Measurements from ENCODE around the gene CALHM1.
"Not testable (repeated sequence)": the region's sequence is repeated elsewhere in the genome, so short reads cannot be mapped to it uniquely, and the experiment has no call there.

Gene CALHM1

GRCh38 chr10:103431902-103432301 lies 26.8 kb downstream of the CALHM1 start:
- no peak for DNase-seq

DNA sequence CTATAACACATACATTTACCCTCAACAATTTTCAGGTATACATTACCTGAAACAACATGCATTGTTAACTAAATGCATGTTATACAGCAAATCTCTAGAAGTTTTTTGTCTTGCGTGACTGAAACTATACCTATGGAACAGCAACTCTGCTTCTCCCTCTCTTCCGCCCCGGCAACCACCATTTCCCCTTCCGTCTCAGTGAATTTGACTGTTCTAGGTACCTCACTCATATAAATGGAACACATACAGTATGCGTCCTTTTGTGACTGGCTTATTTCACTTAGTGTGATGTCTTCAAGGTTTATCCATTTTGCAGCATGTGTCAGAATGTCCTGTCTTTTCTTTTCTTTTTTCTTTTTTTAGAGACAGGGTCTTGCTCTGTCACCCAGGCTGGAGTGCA lies 29.1 kb downstream of the CALHM1 start:
- no peak for DNase-seq

GRCh38 chr10:103428989-103429643 lies 29.6 kb downstream of the CALHM1 start:
- no peak for DNase-seq

- DNase-seq: no peak
Measured at GRCh38 chr10:103427866-103428265, 30.8 kb downstream of the CALHM1 start.

DNA sequence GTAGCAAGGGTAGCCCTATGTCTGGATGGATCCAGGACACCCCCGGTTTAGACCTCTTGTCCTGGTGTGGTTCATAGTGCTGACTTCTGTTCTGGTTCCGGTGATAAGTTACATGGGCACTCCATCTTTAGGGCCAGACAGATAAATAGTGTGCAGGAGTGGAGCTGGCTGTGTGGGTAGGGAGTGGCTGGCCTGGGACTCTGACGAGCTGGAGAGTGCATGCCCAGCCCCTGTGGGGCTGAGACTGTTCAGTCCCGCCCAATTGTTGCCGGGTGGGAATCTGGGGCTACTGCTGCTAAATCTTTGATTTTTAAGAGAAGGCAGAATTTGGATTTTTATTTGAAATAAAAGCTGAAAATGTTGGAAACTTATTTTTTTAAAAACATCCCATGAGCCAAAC lies 35.0 kb downstream of the CALHM1 start:
- DNase-seq: no peak

- no peak for DNase-seq
Measured at GRCh38 chr10:103419101-103419500, 39.6 kb downstream of the CALHM1 start.

DNA sequence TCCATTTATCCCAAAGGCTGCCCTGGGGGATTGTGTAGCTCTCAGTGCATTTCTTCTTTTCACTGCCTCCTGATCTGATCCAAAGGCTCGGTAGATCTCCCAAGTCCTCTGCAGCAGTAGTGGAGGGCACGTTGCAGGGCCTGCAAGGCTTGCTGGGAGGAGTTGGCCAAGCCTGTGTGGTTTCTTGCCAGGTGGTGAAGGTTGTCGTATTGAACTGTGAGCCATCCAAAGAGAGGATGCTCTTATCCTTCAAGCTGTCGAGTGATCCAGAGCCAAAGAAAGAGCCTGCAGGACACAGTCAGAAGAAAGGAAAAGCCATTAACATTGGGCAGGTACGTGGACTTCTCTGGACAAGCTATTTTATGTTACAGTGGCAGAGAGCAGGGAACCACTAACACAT lies 41.1 kb downstream of the CALHM1 start:
- no peak for DNase-seq

DNA sequence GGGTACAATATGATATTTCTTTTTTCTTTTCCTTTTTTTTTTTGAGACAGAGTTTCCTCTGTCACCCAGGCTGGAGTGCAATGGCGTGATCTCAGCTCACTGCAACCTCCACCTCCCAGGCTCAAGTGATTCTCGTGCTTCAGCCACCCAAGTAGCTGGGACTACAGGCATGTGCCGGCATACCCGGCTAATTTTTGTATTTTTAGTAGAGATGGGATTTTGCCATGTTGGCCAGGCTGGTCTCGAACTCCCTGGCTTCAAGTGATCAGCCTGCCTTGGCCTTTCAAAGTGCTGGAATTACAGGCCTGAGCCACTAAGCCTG lies 41.6 kb downstream of the CALHM1 start:
- not testable (repeated sequence) for DNase-seq

DNA sequence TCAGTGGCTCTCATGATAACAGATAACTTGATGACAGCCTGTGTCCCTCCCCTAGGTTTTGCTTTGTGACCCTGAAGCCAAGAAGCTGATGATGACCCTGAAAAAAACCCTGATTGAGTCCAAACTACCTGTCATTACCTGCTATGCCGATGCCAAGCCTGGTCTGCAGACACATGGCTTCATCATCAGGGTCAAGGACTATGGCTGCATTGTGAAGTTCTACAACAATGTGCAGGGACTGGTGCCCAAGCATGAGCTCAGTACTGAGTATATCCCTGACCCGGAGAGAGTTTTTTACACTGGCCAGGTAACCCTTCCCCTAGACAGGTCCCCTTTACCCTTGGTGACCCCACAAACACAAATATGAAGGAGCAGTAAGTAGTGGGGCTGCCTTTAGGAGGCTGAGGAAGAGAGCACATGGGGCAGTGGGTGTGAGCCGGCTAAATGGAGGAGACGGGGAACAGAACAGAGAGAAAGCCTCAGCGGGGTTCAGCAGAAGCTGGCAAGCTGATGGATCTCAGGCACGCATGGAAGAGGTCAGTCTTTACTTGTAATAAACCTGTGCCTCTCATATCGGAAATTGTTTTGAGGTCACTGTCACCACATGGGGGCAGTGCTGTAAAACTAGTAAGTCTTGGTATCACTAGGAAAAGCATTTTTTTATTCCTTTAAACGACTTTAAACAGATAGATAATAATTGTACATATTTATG lies 42.1 kb downstream of the CALHM1 start:
- peak in 27 of 56 donors; percentile 0 to 75 (median 18) for DNase-seq

GRCh38 chr10:103415581-103415980 lies 43.1 kb downstream of the CALHM1 start:
- DNase-seq: no peak

DNA sequence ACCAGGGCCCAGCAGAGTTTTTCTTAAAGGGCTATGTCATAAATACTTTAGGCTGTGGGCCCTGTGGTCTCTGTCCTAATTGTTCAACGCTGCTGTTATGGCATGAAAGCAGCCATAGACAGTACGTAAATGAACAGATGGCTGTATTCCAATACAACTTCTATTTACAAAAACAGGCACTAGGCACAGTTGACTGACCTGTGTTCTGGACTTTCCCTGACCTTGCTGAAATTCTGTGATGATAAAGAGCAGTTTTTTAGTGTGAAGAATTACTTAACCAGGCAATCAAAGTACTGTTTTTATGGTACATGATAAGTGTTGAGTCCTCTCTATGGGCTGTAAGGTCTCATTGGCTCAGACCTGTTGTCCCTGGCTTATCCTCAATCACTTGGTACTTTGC lies 45.1 kb downstream of the CALHM1 start:
- DNase-seq: no peak
